SK-N-SH treated with all-trans-retinoic acid at 6 μM for 48 hours (cell line): ENCODE measurements around the gene HDAC10.

Source experiments
- ISL1 ChIP-seq: fragments of 250-450 bp; sonication (Bioruptor Pico); IDR thresholded peaks from 2 replicates; pipeline ENCODE4 v2.1.2; 2022; ENCODE audit warnings: mild to moderate bottlenecking, moderate library complexity
- PPARA ChIP-seq: fragments of 250-450 bp; sonication (Bioruptor Pico); IDR thresholded peaks from 2 replicates; pipeline ENCODE4 v1.5.0; 2020; ENCODE audit warnings: mild to moderate bottlenecking, borderline replicate concordance
- TCF4 ChIP-seq: fragments of 250-450 bp; sonication (Bioruptor Pico); IDR thresholded peaks from 2 replicates; pipeline ENCODE4 v1.8.0; 2021; ENCODE audit warnings: mild to moderate bottlenecking, moderate library complexity, borderline replicate concordance
- ZFP3 ChIP-seq: fragments of 250-450 bp; sonication (Bioruptor Pico); IDR thresholded peaks from 2 replicates; pipeline ENCODE4 v1.5.0; 2020; ENCODE audit warnings: mild to moderate bottlenecking, moderate library complexity
- ZNF565 ChIP-seq: fragments of 450-650 bp; formaldehyde crosslinking; conservative IDR thresholded peaks from 2 replicates; pipeline ENCODE4 v1.5.0; 2020; ENCODE audit warnings: low read depth, mild to moderate bottlenecking, moderate library complexity
- TF ChIP-seq, protein P1 (sequence below): fragments of 250-450 bp; sonication (Bioruptor Pico); IDR thresholded peaks from 2 replicates; pipeline ENCODE4 v1.8.0; 2020; ENCODE audit warnings: mild to moderate bottlenecking, moderate library complexity, borderline replicate concordance

DNA sequence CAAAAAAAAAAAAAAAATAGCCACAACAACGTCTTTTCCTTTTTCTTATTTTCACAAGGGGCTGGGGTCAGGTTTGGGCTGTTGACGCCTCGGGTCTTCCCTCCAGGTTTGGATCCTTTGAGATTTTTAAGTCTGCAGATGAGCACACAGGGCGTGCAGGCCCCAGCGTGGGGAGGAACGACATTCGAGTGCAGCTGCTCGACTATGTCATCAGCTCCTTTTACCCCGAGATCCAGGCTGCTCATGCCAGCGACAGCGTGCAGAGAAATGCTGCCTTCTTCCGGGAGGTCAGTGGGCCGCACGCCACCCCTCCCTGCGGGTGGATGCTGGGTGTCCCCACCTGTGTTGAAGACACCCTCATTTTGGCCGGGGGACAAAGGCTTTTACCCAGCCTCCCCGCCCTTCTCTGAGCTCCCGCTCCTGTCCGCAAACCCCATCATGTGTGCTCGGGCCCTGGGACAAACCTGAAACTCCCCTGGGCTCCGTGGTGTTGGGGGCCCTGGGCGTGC is 42.6 kb downstream of the HDAC10 start:
- no peak for TF ChIP-seq TCF4 (CRISPR knock-in tag)
- no peak for TF ChIP-seq PPARA (CRISPR knock-in tag)
- TF ChIP-seq ZNF565, result no peak
- no peak for TF ChIP-seq ZFP3
- TF ChIP-seq, protein P1, sequence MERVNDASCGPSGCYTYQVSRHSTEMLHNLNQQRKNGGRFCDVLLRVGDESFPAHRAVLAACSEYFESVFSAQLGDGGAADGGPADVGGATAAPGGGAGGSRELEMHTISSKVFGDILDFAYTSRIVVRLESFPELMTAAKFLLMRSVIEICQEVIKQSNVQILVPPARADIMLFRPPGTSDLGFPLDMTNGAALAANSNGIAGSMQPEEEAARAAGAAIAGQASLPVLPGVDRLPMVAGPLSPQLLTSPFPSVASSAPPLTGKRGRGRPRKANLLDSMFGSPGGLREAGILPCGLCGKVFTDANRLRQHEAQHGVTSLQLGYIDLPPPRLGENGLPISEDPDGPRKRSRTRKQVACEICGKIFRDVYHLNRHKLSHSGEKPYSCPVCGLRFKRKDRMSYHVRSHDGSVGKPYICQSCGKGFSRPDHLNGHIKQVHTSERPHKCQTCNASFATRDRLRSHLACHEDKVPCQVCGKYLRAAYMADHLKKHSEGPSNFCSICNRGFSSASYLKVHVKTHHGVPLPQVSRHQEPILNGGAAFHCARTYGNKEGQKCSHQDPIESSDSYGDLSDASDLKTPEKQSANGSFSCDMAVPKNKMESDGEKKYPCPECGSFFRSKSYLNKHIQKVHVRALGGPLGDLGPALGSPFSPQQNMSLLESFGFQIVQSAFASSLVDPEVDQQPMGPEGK (CRISPR knock-in tag), result no peak
- TF ChIP-seq ISL1 (CRISPR knock-in tag), result no peak
